GM19463 (cell line): ENCODE results near the gene UBE2Q2.
A peak's percentile ranks its signal among the peaks of the same experiment; 100 is the strongest.
"Not testable (repeated sequence)": the region's sequence is repeated elsewhere in the genome, so short reads cannot be mapped to it uniquely, and the experiment has no call there.

ENCODE experiments used
- ATAC-seq: cut with Tn5 transposase; IDR thresholded peaks from one replicate; pipeline ENCODE4 v1.9.1; 2021; ENCODE audit warnings: mild to moderate bottlenecking, moderate library complexity; ENCODE audit not compliant: unreplicated experiment

Gene UBE2Q2

GRCh38 chr15:75842722-75843677, at the start of gene UBE2Q2:
UBE2Q2 (plus strand) TSS chr15:75843447; CDS start chr15:75843667, 220 bp downstream.
- ATAC-seq, result peak; percentile 49

GRCh38 chr15:75796321-75796720, 46.9 kb upstream of the UBE2Q2 start:
- no peak for ATAC-seq

- ATAC-seq, result not testable (repeated sequence)
Measured at GRCh38 chr15:75797146-75797545, 46.1 kb upstream of the UBE2Q2 start.

GRCh38 chr15:75799190-75799589, 44.1 kb upstream of the UBE2Q2 start:
- ATAC-seq, result no peak

- ATAC-seq, result not testable (repeated sequence)
Measured at GRCh38 chr15:75800409-75800808, 42.8 kb upstream of the UBE2Q2 start.

GRCh38 chr15:75801859-75802593, 41.2 kb upstream of the UBE2Q2 start:
- ATAC-seq, result peak; percentile 60

- ATAC-seq, result not testable (repeated sequence)
Measured at GRCh38 chr15:75807486-75807885, 35.8 kb upstream of the UBE2Q2 start.

GRCh38 chr15:75808009-75808408, 35.2 kb upstream of the UBE2Q2 start:
- not testable (repeated sequence) for ATAC-seq

GRCh38 chr15:75808563-75808962, 34.7 kb upstream of the UBE2Q2 start:
- ATAC-seq, result no peak

- no peak for ATAC-seq
Measured at GRCh38 chr15:75809986-75810750, 33.1 kb upstream of the UBE2Q2 start.

- no peak for ATAC-seq
Measured at GRCh38 chr15:75810874-75811498, 32.3 kb upstream of the UBE2Q2 start.

- ATAC-seq, result no peak
Measured at GRCh38 chr15:75811626-75812025, 31.6 kb upstream of the UBE2Q2 start.

- no peak for ATAC-seq
Measured at GRCh38 chr15:75814794-75815193, 28.5 kb upstream of the UBE2Q2 start.

- ATAC-seq, result no peak
Measured at GRCh38 chr15:75815811-75816719, 27.2 kb upstream of the UBE2Q2 start.

- no peak for ATAC-seq
Measured at GRCh38 chr15:75817138-75817935, 25.9 kb upstream of the UBE2Q2 start.

- no peak for ATAC-seq
Measured at GRCh38 chr15:75820206-75820605, 23.0 kb upstream of the UBE2Q2 start.

GRCh38 chr15:75821786-75822345, 21.4 kb upstream of the UBE2Q2 start:
- no peak for ATAC-seq

GRCh38 chr15:75822685-75823278, 20.5 kb upstream of the UBE2Q2 start:
- ATAC-seq, result no peak
